ENCODE results near the gene NUPR2. TPM values are rescaled to one million over a fixed set of nuclear protein-coding genes. Genes with fewer than 3 reads are reported as not detected.

The NUPR2 gene
- total and polyA plus RNA-seq, 9 of the 15 experiments (the other 6 are each of a cell fraction or from before 2014, with no cell fraction given), result not detected

DNA sequence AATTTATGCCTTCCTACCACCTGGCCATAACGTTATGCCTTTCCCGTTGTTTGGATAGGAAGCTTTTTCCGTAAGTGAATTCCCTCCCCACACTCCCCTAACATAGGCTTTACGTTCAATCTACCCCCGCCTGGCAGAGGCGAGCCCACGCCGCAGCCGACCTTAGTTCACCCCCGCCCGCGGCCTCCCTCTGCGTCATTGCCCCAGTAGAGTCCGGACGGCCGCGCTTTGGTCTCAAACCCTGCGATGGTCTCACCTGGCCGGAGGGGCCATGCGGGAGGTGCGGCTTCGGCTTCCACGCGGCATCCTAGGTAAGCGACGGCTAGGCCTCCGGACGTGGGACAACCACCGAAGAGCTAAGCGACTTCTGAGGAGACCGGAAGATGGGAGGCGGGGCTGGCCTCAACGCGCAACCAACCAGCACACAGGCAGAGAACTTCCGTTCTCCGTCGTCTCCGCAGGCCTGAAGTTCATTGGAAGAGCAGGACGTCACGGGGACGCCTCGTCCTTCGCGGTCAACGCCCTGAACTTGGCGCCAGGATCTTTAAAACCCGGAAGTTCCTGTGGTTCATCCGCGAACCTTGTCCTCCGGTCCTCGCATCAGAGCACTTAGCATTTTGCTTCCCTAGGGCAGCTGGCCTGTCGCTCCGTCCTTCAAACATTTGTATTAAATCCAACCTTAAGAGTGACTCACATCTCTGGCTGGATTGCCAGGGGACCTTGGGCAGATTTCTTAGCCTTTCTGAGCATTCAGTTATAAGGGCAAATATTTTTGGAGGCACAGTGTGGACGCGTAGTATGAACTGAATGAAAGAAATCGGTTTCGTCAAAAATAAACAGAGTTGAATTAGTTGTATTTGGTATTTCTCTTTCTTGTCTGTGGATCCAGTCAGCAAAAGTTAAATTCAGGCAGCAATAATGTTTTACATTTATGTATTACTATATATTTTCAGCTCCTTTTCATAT lies 9.8 kb downstream of the NUPR2 start, which contains the start of gene CHCHD2 (continued):
- TF ChIP-seq, protein P1, sequence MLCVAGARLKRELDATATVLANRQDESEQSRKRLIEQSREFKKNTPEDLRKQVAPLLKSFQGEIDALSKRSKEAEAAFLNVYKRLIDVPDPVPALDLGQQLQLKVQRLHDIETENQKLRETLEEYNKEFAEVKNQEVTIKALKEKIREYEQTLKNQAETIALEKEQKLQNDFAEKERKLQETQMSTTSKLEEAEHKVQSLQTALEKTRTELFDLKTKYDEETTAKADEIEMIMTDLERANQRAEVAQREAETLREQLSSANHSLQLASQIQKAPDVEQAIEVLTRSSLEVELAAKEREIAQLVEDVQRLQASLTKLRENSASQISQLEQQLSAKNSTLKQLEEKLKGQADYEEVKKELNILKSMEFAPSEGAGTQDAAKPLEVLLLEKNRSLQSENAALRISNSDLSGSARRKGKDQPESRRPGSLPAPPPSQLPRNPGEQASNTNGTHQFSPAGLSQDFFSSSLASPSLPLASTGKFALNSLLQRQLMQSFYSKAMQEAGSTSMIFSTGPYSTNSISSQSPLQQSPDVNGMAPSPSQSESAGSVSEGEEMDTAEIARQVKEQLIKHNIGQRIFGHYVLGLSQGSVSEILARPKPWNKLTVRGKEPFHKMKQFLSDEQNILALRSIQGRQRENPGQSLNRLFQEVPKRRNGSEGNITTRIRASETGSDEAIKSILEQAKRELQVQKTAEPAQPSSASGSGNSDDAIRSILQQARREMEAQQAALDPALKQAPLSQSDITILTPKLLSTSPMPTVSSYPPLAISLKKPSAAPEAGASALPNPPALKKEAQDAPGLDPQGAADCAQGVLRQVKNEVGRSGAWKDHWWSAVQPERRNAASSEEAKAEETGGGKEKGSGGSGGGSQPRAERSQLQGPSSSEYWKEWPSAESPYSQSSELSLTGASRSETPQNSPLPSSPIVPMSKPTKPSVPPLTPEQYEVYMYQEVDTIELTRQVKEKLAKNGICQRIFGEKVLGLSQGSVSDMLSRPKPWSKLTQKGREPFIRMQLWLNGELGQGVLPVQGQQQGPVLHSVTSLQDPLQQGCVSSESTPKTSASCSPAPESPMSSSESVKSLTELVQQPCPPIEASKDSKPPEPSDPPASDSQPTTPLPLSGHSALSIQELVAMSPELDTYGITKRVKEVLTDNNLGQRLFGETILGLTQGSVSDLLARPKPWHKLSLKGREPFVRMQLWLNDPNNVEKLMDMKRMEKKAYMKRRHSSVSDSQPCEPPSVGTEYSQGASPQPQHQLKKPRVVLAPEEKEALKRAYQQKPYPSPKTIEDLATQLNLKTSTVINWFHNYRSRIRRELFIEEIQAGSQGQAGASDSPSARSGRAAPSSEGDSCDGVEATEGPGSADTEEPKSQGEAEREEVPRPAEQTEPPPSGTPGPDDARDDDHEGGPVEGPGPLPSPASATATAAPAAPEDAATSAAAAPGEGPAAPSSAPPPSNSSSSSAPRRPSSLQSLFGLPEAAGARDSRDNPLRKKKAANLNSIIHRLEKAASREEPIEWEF (CRISPR knock-in tag; IDR thresholded peaks at IDR 0.05), result no peak
- no peak for TF ChIP-seq ZNF174 (CRISPR knock-in tag; IDR thresholded peaks at IDR 0.05)
- TF ChIP-seq IRF1 (CRISPR knock-in tag; IDR thresholded peaks at IDR 0.05; ENCODE audit: borderline replicate concordance), result no peak
- no peak for TF ChIP-seq ETV6 (IDR thresholded peaks at IDR 0.05; ENCODE audit: borderline replicate concordance in 1 of 2, low read depth in 2 of 2, low read length in 1 of 2)
- no peak for TF ChIP-seq ETV6 (CRISPR knock-in tag; IDR thresholded peaks at IDR 0.05; ENCODE audit: borderline replicate concordance)
- no peak for TF ChIP-seq TFAM (CRISPR knock-in tag; conservative IDR thresholded peaks at IDR 0.05)
- TF ChIP-seq MYBL2 (IDR thresholded peaks at IDR 0.05; ENCODE audit: low read depth), result no peak; the same call in 1 of the 2 replicates
- TF ChIP-seq MYBL2 (CRISPR knock-in tag; IDR thresholded peaks at IDR 0.05; ENCODE audit: borderline replicate concordance), result no peak
- TF ChIP-seq CREB3L1 (IDR thresholded peaks at IDR 0.05; ENCODE audit: borderline replicate concordance, low read depth), result peak; percentile 84; the same call in 1 of the 2 replicates
- TF ChIP-seq ZNF586 (CRISPR knock-in tag; conservative IDR thresholded peaks at IDR 0.05), result no peak
- TF ChIP-seq SRSF9 (IDR thresholded peaks at IDR 0.05; ENCODE audit: borderline replicate concordance, low read depth, low read length), result no peak
- peak; percentile 62 for TF ChIP-seq USF2 (CRISPR knock-in tag; IDR thresholded peaks at IDR 0.05)
- no peak for TF ChIP-seq SMARCA5 (IDR thresholded peaks at IDR 0.05)
- peak; percentile 76 for TF ChIP-seq PHF20 (IDR thresholded peaks at IDR 0.05; ENCODE audit: partially characterized antibody)
- no peak for TF ChIP-seq NFE2 (IDR thresholded peaks at IDR 0.05; ENCODE audit: low read depth)
